SK-N-SH treated with all-trans-retinoic acid at 6 μM for 48 hours (cell line): ENCODE results near the gene LRMDA.

Experiments used
- POU6F1 ChIP-seq: fragments of 250-450 bp; sonication (Bioruptor Pico); IDR thresholded peaks from 2 replicates; pipeline ENCODE4 v1.8.0; 2021; ENCODE audit warnings: low read depth, mild to moderate bottlenecking, moderate library complexity, borderline replicate concordance
- TCF4 ChIP-seq: fragments of 250-450 bp; sonication (Bioruptor Pico); IDR thresholded peaks from 2 replicates; pipeline ENCODE4 v1.8.0; 2021; ENCODE audit warnings: mild to moderate bottlenecking, moderate library complexity, borderline replicate concordance
- ZC3H10 ChIP-seq: fragments of 250-450 bp; sonication (Bioruptor Pico); IDR thresholded peaks from 2 replicates; pipeline ENCODE4 v1.5.1; 2021; ENCODE audit warnings: mild to moderate bottlenecking, moderate library complexity
- ZFP3 ChIP-seq: fragments of 250-450 bp; sonication (Bioruptor Pico); IDR thresholded peaks from 2 replicates; pipeline ENCODE4 v1.5.0; 2020; ENCODE audit warnings: mild to moderate bottlenecking, moderate library complexity
- ZFP30 ChIP-seq: fragments of 450-650 bp; formaldehyde crosslinking; IDR thresholded peaks from 2 replicates; pipeline ENCODE4 v1.5.0; 2022; ENCODE audit warnings: mild to moderate bottlenecking, moderate library complexity
- ZNF565 ChIP-seq: fragments of 450-650 bp; formaldehyde crosslinking; conservative IDR thresholded peaks from 2 replicates; pipeline ENCODE4 v1.5.0; 2020; ENCODE audit warnings: low read depth, mild to moderate bottlenecking, moderate library complexity
- TF ChIP-seq, protein P1 (sequence below): fragments of 250-450 bp; sonication (Bioruptor Pico); IDR thresholded peaks from 2 replicates; pipeline ENCODE4 v1.5.1; 2020; ENCODE audit warnings: low read depth, mild to moderate bottlenecking, moderate library complexity

DNA sequence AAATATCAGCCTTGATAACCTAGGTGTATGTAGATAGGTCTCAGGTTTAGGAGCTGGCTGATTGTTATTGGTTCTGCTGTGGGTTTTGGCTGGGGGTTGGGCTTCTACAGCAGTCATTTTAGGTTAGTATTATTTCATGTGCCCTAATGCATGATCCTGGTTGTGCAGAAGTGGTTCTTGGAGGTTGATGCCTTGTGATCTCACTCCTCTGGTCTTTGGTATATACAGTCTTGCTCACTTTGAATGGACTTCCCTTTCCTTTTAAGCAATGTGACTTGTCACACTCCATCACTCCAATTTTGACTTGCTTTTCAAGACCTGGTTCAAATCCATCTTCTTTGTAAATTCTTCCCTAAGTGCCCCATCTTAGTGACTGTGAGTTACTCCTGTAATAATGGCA, 188.9 kb downstream of the LRMDA start:
- no peak for TF ChIP-seq ZFP30 (CRISPR knock-in tag)
- no peak for TF ChIP-seq ZFP3 (CRISPR knock-in tag)
- TF ChIP-seq, protein P1, sequence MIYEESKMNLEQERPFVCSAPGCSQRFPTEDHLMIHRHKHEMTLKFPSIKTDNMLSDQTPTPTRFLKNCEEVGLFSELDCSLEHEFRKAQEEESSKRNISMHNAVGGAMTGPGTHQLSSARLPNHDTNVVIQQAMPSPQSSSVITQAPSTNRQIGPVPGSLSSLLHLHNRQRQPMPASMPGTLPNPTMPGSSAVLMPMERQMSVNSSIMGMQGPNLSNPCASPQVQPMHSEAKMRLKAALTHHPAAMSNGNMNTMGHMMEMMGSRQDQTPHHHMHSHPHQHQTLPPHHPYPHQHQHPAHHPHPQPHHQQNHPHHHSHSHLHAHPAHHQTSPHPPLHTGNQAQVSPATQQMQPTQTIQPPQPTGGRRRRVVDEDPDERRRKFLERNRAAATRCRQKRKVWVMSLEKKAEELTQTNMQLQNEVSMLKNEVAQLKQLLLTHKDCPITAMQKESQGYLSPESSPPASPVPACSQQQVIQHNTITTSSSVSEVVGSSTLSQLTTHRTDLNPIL (CRISPR knock-in tag), result no peak
- no peak for TF ChIP-seq POU6F1 (CRISPR knock-in tag)
- no peak for TF ChIP-seq ZNF565
- TF ChIP-seq ZC3H10 (CRISPR knock-in tag), result no peak
- TF ChIP-seq TCF4 (CRISPR knock-in tag), result no peak
